ENCODE measurements around the gene LGI4. TPM values are rescaled to one million over a fixed set of nuclear protein-coding genes. Genes with fewer than 3 reads are reported as not detected.
A peak's percentile ranks its signal among the peaks of the same experiment; 100 is the strongest.

LGI4 gene
- total RNA-seq, 1 donor from 2014 or later: 0.20 TPM

DNA sequence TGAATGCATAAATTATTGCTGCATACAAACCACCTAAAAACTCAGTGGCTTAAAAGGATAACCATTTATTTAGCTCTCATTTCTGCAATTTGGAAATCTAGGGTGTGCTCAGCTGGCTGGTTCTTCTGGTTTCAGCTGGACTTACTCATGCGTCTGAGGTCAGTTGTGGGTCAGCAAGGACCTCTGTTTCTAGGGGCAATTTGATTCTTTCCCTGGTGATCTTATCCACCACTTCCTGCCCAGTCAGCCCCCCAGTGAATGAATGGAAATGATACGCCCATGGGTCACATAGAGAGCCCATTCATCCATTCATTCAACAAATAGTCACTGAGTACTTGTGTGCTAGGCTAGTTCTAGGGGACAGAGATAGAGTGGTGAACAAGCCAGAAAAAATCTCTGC is 29.6 kb upstream of the LGI4 start:
- no peak for TF ChIP-seq EZH2 (IDR thresholded peaks at IDR 0.05; ENCODE audit: insufficient read depth, low read length)
- TF ChIP-seq CTCF (IDR thresholded peaks at IDR 0.05; ENCODE audit: insufficient read depth, low read depth, low read length): no peak
- FAIRE-seq (no peak), DNase-seq (ENCODE audit: low read depth) (no peak)
- no peaks in the 10 kb centered on the region for H3K4me1 ChIP-seq (ENCODE audit: insufficient read depth, low read length)
- peaks cover 4% of the 10 kb centered on the region for H4K20me1 ChIP-seq (ENCODE audit: insufficient read depth, low read length)
- H3K27ac Mint-ChIP-seq (ENCODE audit: unreplicated experiment): no peak overlapping the region
- no peak overlapping the region for H3K4me3 Mint-ChIP-seq (ENCODE audit: unreplicated experiment)
- peaks cover 4% of the 10 kb centered on the region for H3K4me1 Mint-ChIP-seq (ENCODE audit: low read depth, unreplicated experiment)
- peaks cover 55% of the 10 kb centered on the region for H3K36me3 Mint-ChIP-seq (ENCODE audit: low read depth, unreplicated experiment)
- no peak overlapping the region for H3K9ac ChIP-seq (ENCODE audit: low read length)
- H3K9me3 Mint-ChIP-seq (ENCODE audit: unreplicated experiment): peaks cover 33% of the 10 kb centered on the region
- peaks cover 63% of the 10 kb centered on the region for H3K36me3 ChIP-seq (ENCODE audit: insufficient read depth, low read length)
- H3K27me3 Mint-ChIP-seq (ENCODE audit: low read depth, unreplicated experiment): no peaks in the 10 kb centered on the region
- no peak overlapping the region for H3K4me2 ChIP-seq (ENCODE audit: low read length)
- H3K79me2 ChIP-seq (ENCODE audit: insufficient read depth, low read length): no peaks in the 10 kb centered on the region
- no peak overlapping the region for H2AFZ ChIP-seq (ENCODE audit: low read depth, low read length)
- no peak overlapping the region for H3K4me3 ChIP-seq (ENCODE audit: insufficient read depth, low read depth, low read length)
- no peaks in the 10 kb centered on the region for H3K27me3 ChIP-seq (ENCODE audit: insufficient read depth, low read length)
- H3K27ac ChIP-seq (ENCODE audit: low read depth, low read length): no peak overlapping the region
- peaks cover 18% of the 10 kb centered on the region for H3K9me3 ChIP-seq (ENCODE audit: insufficient read depth, low read depth, low read length)

- Histone ChIP-seq H3K36me3 (ENCODE audit: insufficient read depth, low read length) (peaks cover 75% of the 10 kb centered on the region), H3K27ac (ENCODE audit: low read depth, low read length) (no peak overlapping the region), H3K4me2 (ENCODE audit: low read length) (no peak overlapping the region), H3K79me2 (ENCODE audit: insufficient read depth, low read length) (no peaks in the 10 kb centered on the region), H3K9me3 (ENCODE audit: insufficient read depth, low read depth, low read length) (peaks cover 18% of the 10 kb centered on the region), H3K4me3 (ENCODE audit: insufficient read depth, low read depth, low read length) (no peak overlapping the region), H2AFZ (ENCODE audit: low read depth, low read length) (no peak overlapping the region), H3K4me1 (ENCODE audit: insufficient read depth, low read length) (no peaks in the 10 kb centered on the region), H3K27me3 (ENCODE audit: insufficient read depth, low read length) (no peaks in the 10 kb centered on the region), H4K20me1 (ENCODE audit: insufficient read depth, low read length) (peaks cover 4% of the 10 kb centered on the region), H3K9ac (ENCODE audit: low read length) (no peak overlapping the region)
- H3K4me3 Mint-ChIP-seq (ENCODE audit: unreplicated experiment): no peak overlapping the region
- DNase-seq (ENCODE audit: low read depth): peak; percentile 51
- peaks cover 1% of the 10 kb centered on the region for H3K4me1 Mint-ChIP-seq (ENCODE audit: low read depth, unreplicated experiment)
- no peak for TF ChIP-seq CTCF (IDR thresholded peaks at IDR 0.05; ENCODE audit: insufficient read depth, low read depth, low read length)
- no peak for TF ChIP-seq EZH2 (IDR thresholded peaks at IDR 0.05; ENCODE audit: insufficient read depth, low read length)
- peaks cover 31% of the 10 kb centered on the region for H3K9me3 Mint-ChIP-seq (ENCODE audit: unreplicated experiment)
- FAIRE-seq: no peak
- H3K27me3 Mint-ChIP-seq (ENCODE audit: low read depth, unreplicated experiment): no peaks in the 10 kb centered on the region
- peaks cover 58% of the 10 kb centered on the region for H3K36me3 Mint-ChIP-seq (ENCODE audit: low read depth, unreplicated experiment)
- H3K27ac Mint-ChIP-seq (ENCODE audit: unreplicated experiment): no peak overlapping the region
These were observed 27.8 kb upstream of the LGI4 start for GRCh38 chr19:35162471-35163326.

- Mint-ChIP-seq H3K27me3 (ENCODE audit: low read depth, unreplicated experiment) (no peaks in the 10 kb centered on the region), H3K36me3 (ENCODE audit: low read depth, unreplicated experiment) (peaks cover 58% of the 10 kb centered on the region), H3K4me1 (ENCODE audit: low read depth, unreplicated experiment) (peaks cover 1% of the 10 kb centered on the region), H3K27ac (ENCODE audit: unreplicated experiment) (no peak overlapping the region), H3K4me3 (ENCODE audit: unreplicated experiment) (no peak overlapping the region), H3K9me3 (ENCODE audit: unreplicated experiment) (peaks cover 28% of the 10 kb centered on the region)
- Histone ChIP-seq H3K36me3 (ENCODE audit: insufficient read depth, low read length) (peaks cover 71% of the 10 kb centered on the region), H3K4me1 (ENCODE audit: insufficient read depth, low read length) (no peaks in the 10 kb centered on the region), H3K9ac (ENCODE audit: low read length) (no peak overlapping the region), H3K4me2 (ENCODE audit: low read length) (no peak overlapping the region), H4K20me1 (ENCODE audit: insufficient read depth, low read length) (peaks cover 13% of the 10 kb centered on the region), H2AFZ (ENCODE audit: low read depth, low read length) (no peak overlapping the region), H3K27ac (ENCODE audit: low read depth, low read length) (no peak overlapping the region), H3K79me2 (ENCODE audit: insufficient read depth, low read length) (peaks cover 4% of the 10 kb centered on the region), H3K27me3 (ENCODE audit: insufficient read depth, low read length) (no peaks in the 10 kb centered on the region), H3K9me3 (ENCODE audit: insufficient read depth, low read depth, low read length) (peaks cover 18% of the 10 kb centered on the region), H3K4me3 (ENCODE audit: insufficient read depth, low read depth, low read length) (no peak overlapping the region)
- TF ChIP-seq EZH2 (IDR thresholded peaks at IDR 0.05; ENCODE audit: insufficient read depth, low read length) (no peak), CTCF (IDR thresholded peaks at IDR 0.05; ENCODE audit: insufficient read depth, low read depth, low read length) (no peak)
- no peak for FAIRE-seq
- no peak for DNase-seq (ENCODE audit: low read depth)
These were observed 26.5 kb upstream of the LGI4 start for GRCh38 chr19:35161434-35161743.
